NOMO-1 treated with DMSO at 0.1 percent for 48 hours (cell line): ENCODE data around the gene RSAD2.

ENCODE experiments used
- DNase-seq: peaks from one replicate; lab custom pipeline; 2025; ENCODE audit not compliant: unreplicated experiment; lab: John Stamatoyannopoulos, UW

Gene RSAD2

DNA sequence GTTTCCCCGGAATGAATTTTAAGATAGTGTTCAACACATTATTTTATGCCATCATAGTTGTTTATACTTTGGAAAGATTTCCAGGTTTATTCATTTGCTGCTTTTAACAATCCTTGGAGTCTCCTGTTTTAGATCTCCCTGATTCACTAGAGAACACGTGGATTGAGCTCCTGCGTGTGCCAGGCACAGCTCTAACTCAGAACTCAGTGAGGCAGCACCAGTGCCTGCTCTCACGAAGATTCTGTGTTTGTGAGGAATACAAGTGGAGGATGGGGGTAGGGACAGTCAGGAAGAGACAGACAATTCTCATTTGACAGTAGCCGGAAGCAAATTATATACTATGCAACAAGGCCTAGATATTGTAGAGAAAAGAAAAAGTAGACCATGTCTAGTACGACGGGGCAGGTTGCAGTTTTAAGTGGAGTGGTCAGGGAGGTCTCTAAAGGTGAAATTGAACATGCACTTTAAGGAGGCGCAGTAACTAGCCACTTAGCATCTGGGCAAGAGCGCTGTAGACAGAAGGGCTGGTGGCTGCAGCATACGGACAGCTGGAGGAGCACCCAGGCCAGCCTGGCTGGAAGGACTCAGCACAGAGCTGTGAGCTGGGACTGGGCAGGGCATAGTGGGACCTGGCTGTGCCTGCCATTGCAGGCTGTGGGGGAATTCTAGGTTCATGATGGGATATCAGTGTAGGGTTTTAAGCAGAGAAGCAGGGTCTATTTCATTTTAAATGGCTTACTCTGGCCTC lies 63.9 kb downstream of the RSAD2 start:
- DNase-seq = no peak

DNA sequence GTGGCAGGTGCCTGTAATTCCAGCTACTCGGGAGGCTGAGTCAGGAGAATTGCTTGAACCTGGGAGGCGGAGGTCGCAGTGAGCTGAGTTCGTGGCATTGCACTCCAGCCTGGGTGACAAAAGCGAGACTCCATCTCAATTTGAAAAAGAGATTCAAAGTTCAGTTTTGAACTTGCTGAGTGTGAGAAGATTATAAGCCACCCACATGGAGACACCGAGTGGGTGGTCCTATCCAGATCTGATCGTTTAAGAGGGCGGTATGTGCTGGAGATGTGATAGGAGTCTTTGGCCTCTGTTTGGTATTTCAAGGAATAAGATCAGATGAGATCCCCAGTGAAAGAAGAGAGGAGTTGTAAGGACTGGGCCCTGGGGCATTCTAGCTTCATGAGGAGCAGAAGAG lies 65.3 kb downstream of the RSAD2 start:
- DNase-seq = no peak

DNA sequence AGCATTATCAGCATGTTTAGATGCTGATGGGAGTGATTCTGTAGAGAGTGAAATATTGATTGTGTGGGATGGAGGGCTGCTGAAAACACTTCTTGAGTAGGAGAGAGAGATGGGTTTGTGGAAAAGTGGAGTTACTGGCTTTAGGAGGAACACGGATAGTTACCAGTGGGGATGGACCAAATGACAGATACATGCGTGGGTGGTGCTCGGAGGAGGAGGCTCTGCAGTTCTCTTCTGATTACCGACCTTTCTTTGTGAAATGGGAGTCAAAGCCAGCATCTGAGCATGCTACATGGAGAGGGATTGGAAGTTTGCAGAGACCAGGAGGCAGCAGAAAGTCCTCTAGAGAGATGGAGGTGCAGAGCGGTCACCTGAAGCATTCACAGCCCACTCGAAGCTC lies 65.9 kb downstream of the RSAD2 start:
- DNase-seq = no peak

DNA sequence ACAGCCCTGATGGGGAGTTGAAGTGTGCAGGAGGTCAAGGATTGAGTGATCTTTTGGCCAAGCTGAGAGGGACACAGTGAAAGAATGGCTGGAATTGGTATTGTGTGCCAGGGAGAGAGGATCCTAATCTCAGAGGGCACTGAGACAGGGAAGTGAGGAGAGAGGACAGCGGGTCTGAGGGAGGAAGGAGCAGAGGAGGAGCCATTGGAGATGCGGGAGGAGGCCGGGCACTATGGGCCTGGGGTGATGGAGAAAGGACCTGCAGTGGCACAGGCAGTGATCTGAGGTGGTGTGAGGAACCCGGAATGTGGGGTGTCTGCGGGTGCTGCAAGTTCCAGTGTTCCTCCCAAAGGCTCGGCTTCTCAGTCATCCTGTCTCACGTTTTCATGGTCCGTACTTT lies 66.4 kb downstream of the RSAD2 start:
- DNase-seq = no peak

DNA sequence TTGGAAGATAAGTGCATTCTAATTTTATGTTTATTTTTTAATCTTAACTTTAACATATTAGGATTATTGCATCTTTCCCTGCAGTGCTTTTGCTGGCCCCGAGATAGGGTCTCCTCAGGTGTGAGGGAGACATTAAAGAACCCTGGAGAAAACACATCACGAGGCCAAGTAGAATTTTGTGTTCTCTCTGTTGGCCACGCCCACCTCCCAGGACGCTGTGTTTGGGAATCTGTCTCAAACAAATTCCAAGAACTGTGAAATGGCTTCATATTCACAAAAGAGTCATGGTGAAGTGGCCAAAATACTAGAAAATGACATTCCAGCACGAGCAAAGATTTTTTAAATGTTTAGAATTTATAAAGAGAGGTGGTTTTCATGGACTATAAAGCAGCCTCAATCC lies 67.0 kb downstream of the RSAD2 start:
- DNase-seq = no peak

DNA sequence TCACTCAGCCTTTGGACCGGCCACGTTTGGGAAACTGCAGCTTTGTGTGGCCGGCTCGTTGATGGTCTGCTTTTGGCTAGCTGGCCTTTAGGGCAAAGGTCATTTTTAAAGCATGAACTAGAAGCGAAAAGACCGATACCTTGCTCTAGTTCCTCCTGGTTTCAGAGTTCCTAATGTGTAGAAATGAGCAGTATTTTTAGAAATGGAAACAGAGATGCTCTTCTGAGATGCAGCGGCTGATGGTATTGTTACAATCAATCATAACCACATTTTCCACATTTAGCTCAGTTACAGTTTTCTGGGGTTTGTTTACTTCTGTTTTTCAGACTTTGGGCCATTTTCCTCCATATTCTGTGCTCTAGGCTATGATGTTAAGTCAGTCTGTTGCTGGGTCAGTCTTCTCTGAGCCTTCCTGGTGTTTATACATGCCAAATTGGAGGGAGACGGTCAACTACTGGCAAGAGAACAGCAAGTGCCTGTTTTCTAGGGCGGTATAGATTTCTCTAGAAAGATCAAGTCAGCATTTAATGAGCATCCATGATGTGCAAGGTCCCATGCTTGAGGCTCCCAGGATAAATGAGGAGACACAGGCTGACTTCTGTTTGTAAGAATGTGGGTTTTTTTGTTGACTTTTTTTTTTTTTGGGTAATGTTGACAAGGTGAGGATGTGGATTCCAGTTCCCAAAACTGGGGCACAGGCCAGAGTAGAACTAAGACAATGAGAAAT lies 67.7 kb downstream of the RSAD2 start:
- DNase-seq = peak; percentile 79

- no peak for DNase-seq
These were observed 68.2 kb downstream of the RSAD2 start for GRCh38 chr2:6945821-6946220.

DNA sequence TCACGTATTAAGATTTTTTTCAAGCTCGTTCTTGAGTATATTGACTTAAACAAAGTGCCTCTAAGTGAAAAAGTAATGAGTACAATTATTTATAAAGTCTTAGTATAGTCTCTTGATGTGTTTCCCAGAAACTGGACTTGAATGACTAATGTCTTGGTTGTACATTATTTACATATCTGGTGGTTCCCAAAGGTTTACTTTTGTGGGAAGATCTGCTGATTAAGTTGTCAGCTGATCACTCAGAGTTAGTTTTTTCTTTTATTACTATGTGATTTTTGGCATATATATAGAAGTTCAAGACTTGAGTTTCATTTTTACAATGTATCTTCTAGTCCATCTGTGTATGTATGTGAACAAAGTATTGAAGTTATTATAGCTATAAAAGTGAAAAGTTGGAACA lies 69.1 kb downstream of the RSAD2 start:
- no peak for DNase-seq
